HepG2 (cell line): ENCODE results near the gene NOL4L. TPM values are rescaled to one million over a fixed set of nuclear protein-coding genes. Genes with fewer than 3 reads are reported as not detected.

Experiments used
- ARNT2 ChIP-seq: sonication (generic); formaldehyde crosslinking; IDR thresholded peaks from 2 replicates; pipeline ENCODE4 v1.8.0; 2022; ENCODE audit warnings: mild to moderate bottlenecking, low read depth, missing genetic modification reagents, moderate library complexity
- HOXA7 ChIP-seq: sonication (generic); formaldehyde crosslinking; IDR thresholded peaks from 2 replicates; pipeline ENCODE4 v1.8.1; 2022; ENCODE audit warnings: mild to moderate bottlenecking, missing genetic modification reagents, moderate library complexity
- KDM1A ChIP-seq: IDR thresholded peaks from 2 replicates; pipeline ENCODE4 v1.6.1; 2016; ENCODE audit warnings: missing compliant biosample characterization
- MAZ ChIP-seq, 2 experiments: sonication (generic) in 1 of 2; formaldehyde crosslinking in 1 of 2; IDR thresholded peaks; 2 replicates each; pipeline versions ENCODE4 v1.5.0 to v1.6.1; 2012 to 2020; ENCODE audit warnings: low read depth in 2 of 2, mild to moderate bottlenecking in 2 of 2, borderline replicate concordance in 1 of 2, improper control_type of control experiment in 1 of 2, low read length in 1 of 2, missing genetic modification reagents in 1 of 2, moderate library complexity in 1 of 2
- MED1 ChIP-seq: sonication (generic); formaldehyde crosslinking; IDR thresholded peaks from 2 replicates; pipeline ENCODE4 v1.4.0; 2020; ENCODE audit warnings: missing genetic modification reagents
- RCOR2 ChIP-seq: IDR thresholded peaks from 2 replicates; pipeline ENCODE4 v1.6.1; 2016; ENCODE audit warnings: missing biosample characterization, missing genetic modification reagents
- RNF2 ChIP-seq: fragments of 450-650 bp; conservative IDR thresholded peaks from 2 replicates; pipeline ENCODE4 v1.6.1; 2016; ENCODE audit warnings: low read depth
- ZBTB3 ChIP-seq: sonication (generic); formaldehyde crosslinking; IDR thresholded peaks from 2 replicates; pipeline ENCODE4 v1.4.0; 2020; ENCODE audit warnings: low read depth, mild to moderate bottlenecking, moderate library complexity, missing genetic modification reagents, borderline replicate concordance
- ZNF563 ChIP-seq: sonication (generic); formaldehyde crosslinking; IDR thresholded peaks from 2 replicates; pipeline ENCODE4 v1.8.0; 2022; ENCODE audit warnings: mild to moderate bottlenecking, moderate library complexity, missing genetic modification reagents
- ZNF605 ChIP-seq: sonication (generic); formaldehyde crosslinking; IDR thresholded peaks from 2 replicates; pipeline ENCODE4 v1.8.0; 2022; ENCODE audit warnings: mild to moderate bottlenecking, missing genetic modification reagents
- ZNF615 ChIP-seq: sonication (generic); formaldehyde crosslinking; IDR thresholded peaks from 2 replicates; pipeline ENCODE4 v1.5.0; 2020; ENCODE audit warnings: mild to moderate bottlenecking, missing genetic modification reagents, borderline replicate concordance
- ZNF670 ChIP-seq: sonication (generic); formaldehyde crosslinking; IDR thresholded peaks from 2 replicates; pipeline ENCODE4 v1.8.0; 2022; ENCODE audit warnings: mild to moderate bottlenecking, missing genetic modification reagents, borderline replicate concordance
- ZNF709 ChIP-seq: sonication (generic); formaldehyde crosslinking; IDR thresholded peaks from 2 replicates; pipeline ENCODE4 v1.5.0; 2020; ENCODE audit warnings: mild to moderate bottlenecking, missing genetic modification reagents
- ZNF746 ChIP-seq: sonication (generic); formaldehyde crosslinking; IDR thresholded peaks from 2 replicates; pipeline ENCODE4 v1.8.0; 2022; ENCODE audit warnings: mild to moderate bottlenecking, missing genetic modification reagents
- polyA plus RNA-seq, 8 experiments: library from polyadenylated mRNA; depleted of rRNA in 3 of 8; stranded (reverse) in 7 of 8; unstranded in 1 of 8; fragments of >200 nt; fragmentation: Illumina TruSeq in 4 of 8; extraction: Trizol in 4 of 8; gene quantifications; 2 replicates each; pipeline versions ENCODE4 v1.2.1 to v1.2.3, GENCODE V29; 2011 to 2016; ENCODE audit warnings: low read depth in 4 of 8, missing spikeins in 1 of 8, mixed read lengths in 1 of 8; ENCODE audit not compliant: insufficient read depth in 1 of 8
- total RNA-seq, 5 experiments: library from RNA; depleted of rRNA; stranded (reverse); fragments of >200 nt; fragmentation: Illumina TruSeq; extraction: Trizol; gene quantifications; 2 replicates each; pipeline ENCODE4 v1.2.3, GENCODE V29; 2016; ENCODE audit warnings: low read depth in 1 of 5
- TF ChIP-seq, protein P1 (sequence below): sonication (generic); formaldehyde crosslinking; IDR thresholded peaks from 2 replicates; pipeline ENCODE4 v1.4.0; 2020; ENCODE audit warnings: missing genetic modification reagents
- TF ChIP-seq, protein P2 (sequence below): sonication (generic); formaldehyde crosslinking; IDR thresholded peaks from 2 replicates; pipeline ENCODE4 v1.5.0; 2020; ENCODE audit warnings: missing genetic modification reagents
- TF ChIP-seq, protein P3 (sequence below): sonication (generic); formaldehyde crosslinking; IDR thresholded peaks from 2 replicates; pipeline ENCODE4 v1.5.0; 2020; ENCODE audit warnings: mild to moderate bottlenecking, missing genetic modification reagents, borderline replicate concordance
- TF ChIP-seq, protein P4 (sequence below): sonication (generic); formaldehyde crosslinking; conservative IDR thresholded peaks from 2 replicates; pipeline ENCODE4 v1.4.0; 2020; ENCODE audit warnings: mild to moderate bottlenecking, missing genetic modification reagents, moderate library complexity

NOL4L gene
- total and polyA plus RNA-seq, 2 of the 13 experiments (the other 11 are each of a cell fraction or from before 2014, with no cell fraction given), result 16.6 to 35.4 TPM

DNA sequence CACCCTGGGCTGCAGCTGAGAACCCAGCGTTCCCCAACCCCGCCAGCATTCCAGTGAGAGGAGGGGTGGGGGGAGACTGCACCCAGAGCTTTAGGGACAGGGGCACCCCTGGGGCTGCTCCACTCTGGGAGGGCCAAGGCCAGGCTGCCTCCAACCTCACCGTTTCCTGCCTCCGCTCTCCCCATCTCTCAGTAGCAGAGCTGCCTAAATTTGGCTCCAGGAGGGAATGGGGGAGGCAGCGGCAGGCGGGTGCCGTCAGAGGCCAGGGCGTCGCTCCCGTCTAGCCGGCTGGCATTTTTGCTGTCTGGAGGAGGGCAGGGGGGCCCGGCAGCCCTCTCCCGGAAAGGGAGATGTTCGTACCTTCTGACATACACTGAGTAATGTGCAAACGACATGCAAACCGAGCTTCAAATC lies 46.6 kb downstream of the NOL4L start (continued):
- TF ChIP-seq KDM1A (CRISPR knock-in tag) (0 out of 2 replicates have a peak, but pooled peaks have one; percentile 6), ZNF709 (0 out of 2 replicates have a peak, but pooled peaks have one; percentile 7), ZNF746 (CRISPR knock-in tag) (peak; percentile 98), ZNF670 (peak; percentile 53; the same call in 1 of the 2 replicates), MED1 (CRISPR knock-in tag) (0 out of 2 replicates have a peak, but pooled peaks have one; percentile 9), MAZ (IDR thresholded peaks at IDR 0.05; ENCODE audit: borderline replicate concordance, low read depth, low read length) (no peak), MAZ (CRISPR knock-in tag; IDR thresholded peaks at IDR 0.05; ENCODE audit: low read depth) (0 out of 2 replicates have a peak, but pooled peaks have one; percentile 21), ARNT2 (0 out of 2 replicates have a peak, but pooled peaks have one; percentile 8), ZNF615 (CRISPR knock-in tag) (no peak), ZNF563 (CRISPR knock-in tag) (no peak; the same call in 1 of the 2 replicates), ZBTB3 (CRISPR knock-in tag) (no peak), ZNF605 (CRISPR knock-in tag) (no peak), HOXA7 (CRISPR knock-in tag) (no peak), RCOR2 (no peak), RNF2 (peak; percentile 35; the same call in 1 of the 2 replicates)
- TF ChIP-seq, protein P1, sequence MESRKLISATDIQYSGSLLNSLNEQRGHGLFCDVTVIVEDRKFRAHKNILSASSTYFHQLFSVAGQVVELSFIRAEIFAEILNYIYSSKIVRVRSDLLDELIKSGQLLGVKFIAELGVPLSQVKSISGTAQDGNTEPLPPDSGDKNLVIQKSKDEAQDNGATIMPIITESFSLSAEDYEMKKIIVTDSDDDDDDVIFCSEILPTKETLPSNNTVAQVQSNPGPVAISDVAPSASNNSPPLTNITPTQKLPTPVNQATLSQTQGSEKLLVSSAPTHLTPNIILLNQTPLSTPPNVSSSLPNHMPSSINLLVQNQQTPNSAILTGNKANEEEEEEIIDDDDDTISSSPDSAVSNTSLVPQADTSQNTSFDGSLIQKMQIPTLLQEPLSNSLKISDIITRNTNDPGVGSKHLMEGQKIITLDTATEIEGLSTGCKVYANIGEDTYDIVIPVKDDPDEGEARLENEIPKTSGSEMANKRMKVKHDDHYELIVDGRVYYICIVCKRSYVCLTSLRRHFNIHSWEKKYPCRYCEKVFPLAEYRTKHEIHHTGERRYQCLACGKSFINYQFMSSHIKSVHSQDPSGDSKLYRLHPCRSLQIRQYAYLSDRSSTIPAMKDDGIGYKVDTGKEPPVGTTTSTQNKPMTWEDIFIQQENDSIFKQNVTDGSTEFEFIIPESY (CRISPR knock-in tag), result 0 out of 2 replicates have a peak, but pooled peaks have one; percentile 2
- TF ChIP-seq, protein P2, sequence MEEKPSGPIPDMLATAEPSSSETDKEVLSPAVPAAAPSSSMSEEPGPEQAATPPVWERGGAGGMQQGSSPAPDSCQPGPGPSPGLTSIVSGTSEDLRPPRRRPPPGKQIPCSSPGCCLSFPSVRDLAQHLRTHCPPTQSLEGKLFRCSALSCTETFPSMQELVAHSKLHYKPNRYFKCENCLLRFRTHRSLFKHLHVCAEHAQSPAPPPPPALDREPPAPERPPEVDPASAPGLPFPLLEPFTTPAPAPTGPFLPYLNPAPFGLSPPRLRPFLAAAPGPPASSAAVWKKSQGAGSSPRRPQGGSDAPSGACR (CRISPR knock-in tag), result 0 out of 2 replicates have a peak, but pooled peaks have one; percentile 10
- TF ChIP-seq, protein P3, sequence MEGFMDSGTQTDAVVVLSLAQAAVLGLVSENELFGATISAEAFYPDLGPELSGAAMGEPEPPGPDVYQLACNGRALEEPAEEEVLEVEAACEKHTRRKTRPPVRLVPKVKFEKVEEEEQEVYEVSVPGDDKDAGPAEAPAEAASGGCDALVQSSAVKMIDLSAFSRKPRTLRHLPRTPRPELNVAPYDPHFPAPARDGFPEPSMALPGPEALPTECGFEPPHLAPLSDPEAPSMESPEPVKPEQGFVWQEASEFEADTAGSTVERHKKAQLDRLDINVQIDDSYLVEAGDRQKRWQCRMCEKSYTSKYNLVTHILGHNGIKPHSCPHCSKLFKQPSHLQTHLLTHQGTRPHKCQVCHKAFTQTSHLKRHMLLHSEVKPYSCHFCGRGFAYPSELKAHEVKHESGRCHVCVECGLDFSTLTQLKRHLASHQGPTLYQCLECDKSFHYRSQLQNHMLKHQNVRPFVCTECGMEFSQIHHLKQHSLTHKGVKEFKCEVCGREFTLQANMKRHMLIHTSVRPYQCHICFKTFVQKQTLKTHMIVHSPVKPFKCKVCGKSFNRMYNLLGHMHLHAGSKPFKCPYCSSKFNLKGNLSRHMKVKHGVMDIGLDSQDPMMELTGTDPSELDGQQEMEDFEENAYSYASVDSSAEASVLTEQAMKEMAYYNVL (CRISPR knock-in tag), result 0 out of 2 replicates have a peak, but pooled peaks have one; percentile 47
- TF ChIP-seq, protein P4, sequence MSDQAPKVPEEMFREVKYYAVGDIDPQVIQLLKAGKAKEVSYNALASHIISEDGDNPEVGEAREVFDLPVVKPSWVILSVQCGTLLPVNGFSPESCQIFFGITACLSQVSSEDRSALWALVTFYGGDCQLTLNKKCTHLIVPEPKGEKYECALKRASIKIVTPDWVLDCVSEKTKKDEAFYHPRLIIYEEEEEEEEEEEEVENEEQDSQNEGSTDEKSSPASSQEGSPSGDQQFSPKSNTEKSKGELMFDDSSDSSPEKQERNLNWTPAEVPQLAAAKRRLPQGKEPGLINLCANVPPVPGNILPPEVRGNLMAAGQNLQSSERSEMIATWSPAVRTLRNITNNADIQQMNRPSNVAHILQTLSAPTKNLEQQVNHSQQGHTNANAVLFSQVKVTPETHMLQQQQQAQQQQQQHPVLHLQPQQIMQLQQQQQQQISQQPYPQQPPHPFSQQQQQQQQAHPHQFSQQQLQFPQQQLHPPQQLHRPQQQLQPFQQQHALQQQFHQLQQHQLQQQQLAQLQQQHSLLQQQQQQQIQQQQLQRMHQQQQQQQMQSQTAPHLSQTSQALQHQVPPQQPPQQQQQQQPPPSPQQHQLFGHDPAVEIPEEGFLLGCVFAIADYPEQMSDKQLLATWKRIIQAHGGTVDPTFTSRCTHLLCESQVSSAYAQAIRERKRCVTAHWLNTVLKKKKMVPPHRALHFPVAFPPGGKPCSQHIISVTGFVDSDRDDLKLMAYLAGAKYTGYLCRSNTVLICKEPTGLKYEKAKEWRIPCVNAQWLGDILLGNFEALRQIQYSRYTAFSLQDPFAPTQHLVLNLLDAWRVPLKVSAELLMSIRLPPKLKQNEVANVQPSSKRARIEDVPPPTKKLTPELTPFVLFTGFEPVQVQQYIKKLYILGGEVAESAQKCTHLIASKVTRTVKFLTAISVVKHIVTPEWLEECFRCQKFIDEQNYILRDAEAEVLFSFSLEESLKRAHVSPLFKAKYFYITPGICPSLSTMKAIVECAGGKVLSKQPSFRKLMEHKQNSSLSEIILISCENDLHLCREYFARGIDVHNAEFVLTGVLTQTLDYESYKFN, result peak; percentile 7; the same call in 1 of the 2 replicates
